HG03175 (cell line): ENCODE data around the gene SARDH.
"Not testable (repeated sequence)": the region's sequence is repeated elsewhere in the genome, so short reads cannot be mapped to it uniquely, and the experiment has no call there.

ENCODE experiments used
- ATAC-seq: cut with Tn5 transposase; IDR thresholded peaks from one replicate; pipeline ENCODE4 v1.9.1; 2021; ENCODE audit warnings: mild to moderate bottlenecking, moderate library complexity; ENCODE audit not compliant: unreplicated experiment

SARDH gene

DNA sequence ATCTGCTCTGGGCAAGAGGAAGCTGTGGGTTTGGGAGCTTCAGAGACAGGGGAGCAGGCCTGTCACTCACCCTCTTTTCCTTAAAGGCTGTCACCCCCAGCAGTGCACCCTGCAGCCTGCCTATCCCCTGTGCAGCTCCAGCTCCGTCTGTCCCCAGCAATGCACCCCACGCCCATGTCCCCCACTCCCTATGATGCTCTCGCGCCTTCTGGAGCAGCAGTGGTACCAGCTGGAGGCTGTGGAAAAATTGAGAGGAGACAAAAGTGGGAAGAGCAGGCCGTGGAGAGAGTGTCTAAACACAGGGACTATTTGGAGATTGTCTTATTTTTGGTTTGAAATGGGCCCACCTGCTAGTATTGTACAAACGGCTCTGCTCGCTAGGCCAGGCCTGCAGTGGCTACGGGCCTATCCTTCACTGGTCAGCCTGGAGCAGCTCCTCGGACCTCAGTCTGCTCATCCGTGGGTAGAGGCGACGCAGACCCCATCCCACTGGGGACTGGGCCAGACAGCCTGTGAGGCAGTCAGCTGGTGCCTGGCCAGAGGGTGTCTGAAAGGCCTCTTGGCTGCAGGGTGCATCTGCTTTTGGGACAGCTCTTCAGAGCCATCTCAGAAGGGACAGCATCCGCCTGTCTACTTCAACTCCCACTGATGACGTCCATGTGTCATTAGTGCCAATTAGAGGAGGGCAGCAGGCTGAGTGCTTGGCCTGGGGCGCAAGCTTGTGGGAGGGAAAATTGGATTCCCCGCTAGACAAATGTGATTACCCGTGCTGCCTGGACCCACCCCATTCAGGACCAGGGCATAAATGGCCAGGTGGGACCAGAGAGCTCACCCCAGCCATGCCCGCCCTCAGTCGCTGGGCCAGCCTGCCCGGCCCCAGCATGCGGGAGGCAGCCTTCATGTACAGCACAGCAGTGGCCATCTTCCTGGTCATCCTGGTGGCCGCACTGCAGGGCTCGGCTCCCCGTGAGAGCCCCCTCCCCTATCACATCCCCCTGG, 102.3 kb downstream of the SARDH start, which contains the start of gene DBH:
TSS of gene DBH (plus strand) at position 831 of the 999 bp plus-strand sequence. CDS start at position 840, 9 bp downstream.
- ATAC-seq, result no peak

DNA sequence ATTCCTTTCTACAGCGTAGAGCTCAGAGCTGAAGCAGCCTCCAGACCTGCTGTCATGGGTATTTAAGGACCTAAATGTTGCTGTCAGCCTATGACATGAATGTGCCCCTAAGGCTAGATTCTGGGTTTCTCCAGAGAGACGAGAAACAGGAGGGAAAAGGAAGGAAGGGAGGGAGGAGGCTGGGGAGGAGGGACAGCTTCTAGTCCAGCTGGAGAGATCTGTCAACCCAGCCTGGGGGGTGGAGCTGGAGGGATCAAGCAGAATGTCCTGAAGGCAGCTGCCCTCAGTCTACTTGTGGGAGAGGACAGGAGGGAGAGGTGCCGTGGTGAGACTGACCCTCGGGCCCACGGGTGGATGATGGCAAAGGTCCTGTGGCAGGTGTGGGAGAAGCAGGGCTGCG, 103.1 kb downstream of the SARDH start:
- no peak for ATAC-seq

DNA sequence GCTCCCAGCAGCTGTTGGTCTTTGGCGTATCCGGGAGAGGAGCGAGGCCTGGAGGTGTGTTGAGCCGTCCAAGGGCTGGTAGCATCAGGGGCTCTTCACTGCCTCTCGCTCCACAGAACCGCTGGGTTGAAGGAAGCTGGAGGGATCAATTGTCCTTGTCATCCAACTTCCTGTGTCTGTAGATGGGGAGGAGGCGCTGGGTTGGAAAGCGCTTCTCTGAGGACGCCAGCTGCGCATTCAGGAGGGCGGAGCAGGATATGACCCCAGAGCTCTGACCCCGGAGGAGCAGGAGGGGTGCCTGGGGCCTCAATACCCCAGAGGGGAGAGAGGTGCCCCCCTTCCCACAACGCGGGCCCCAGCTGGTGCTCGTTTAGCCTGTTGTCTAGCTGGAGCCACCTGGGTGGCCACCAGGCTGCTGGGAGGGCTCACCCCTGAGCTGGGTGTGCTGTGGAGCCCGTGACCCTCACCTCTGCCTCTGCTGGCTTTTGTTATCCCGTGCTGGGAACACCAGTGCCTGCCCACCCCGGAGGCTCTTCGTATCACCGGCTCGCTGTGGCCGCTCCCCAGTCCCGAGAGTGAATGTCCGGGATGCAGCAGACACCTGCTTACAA, 104.0 kb downstream of the SARDH start:
- ATAC-seq, result no peak

DNA sequence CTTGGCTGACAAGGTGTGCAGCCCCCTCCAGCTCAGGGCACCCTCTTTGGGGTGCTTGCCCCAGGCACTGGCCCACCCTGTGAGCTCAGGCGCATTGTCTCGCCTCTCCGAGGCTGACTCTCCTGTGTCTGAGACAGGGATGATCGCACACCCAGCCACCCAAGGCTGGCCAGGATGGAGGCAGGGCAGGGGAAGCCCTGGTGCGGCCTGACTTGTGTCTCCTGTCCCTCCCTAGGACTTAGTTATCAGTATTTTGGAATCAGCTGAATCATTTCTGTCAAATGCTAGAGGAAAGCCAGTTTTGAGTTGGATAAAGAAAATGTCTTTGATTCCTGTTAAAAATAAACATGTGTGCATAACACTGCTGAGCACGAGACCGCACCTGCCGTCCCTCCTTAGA, 104.5 kb downstream of the SARDH start:
- no peak for ATAC-seq

GRCh38 chr9:133632806-133633680, 105.1 kb downstream of the SARDH start:
- no peak for ATAC-seq

GRCh38 chr9:133631111-133631510, 107.0 kb downstream of the SARDH start:
- no peak for ATAC-seq

DNA sequence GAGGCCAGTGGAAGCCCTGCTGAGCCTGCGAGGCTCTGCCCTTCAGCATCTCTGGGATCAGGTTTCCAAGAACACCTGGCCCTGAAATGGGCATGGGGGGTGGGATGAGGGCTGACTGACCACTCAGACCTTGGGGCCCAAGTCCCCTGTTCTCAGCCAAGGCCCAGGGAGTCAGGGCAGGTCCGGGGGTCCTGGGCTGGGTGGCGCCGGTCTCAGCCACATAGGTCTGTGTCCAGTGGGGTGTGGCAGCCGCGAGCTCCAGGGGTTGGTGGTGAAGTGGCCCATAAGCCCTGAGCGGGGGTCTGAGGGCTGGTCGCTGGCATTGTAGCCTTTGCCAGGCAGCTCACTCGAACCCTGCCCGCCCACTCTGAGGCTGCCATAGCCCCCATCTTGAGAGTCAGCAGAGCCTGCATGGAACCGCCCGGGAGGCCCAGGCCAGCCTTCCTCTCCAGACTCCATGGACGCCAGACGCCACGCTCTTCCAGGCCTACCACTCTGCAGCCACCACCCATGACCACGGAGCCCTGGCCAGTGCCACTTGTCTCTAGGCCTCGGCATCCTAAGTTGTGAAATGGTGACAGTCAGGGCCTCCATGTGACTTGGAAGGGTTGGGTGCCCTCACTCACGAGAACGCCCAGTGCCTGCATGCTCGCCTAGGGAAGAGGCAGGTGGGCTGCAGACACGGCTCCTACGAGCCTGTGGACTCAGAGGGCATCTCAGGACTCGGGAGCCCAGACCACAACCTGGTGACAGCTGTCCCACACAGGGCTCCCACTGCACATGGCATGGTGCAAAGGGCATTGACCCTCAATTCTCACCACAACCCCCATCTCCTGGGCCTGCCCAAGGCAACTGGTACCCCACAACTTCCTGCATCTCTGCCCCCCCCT, 108.7 kb downstream of the SARDH start:
- ATAC-seq, result no peak

DNA sequence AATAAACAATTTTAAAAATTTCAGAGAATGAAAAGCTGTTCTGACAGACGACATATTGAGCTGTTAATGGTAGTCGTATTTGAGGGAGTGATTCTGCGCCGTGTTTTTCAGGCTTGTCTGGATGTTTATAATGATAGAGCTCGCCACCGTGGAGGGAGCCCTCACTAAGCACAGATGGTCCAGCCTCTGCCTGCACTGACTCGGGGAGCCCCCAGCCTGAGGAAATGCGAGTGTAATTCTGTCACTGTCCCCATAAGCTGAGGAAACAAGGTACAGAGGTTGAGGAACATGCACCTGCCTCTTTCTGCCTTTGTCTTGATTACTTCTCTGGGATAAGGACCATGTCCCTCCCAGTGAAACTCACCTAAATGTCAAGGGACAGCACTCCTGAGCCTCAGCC, 109.4 kb downstream of the SARDH start:
- no peak for ATAC-seq

GRCh38 chr9:133627341-133627740, 110.8 kb downstream of the SARDH start:
- ATAC-seq, result no peak

- ATAC-seq, result not testable (repeated sequence)
Measured at GRCh38 chr9:133626008-133626407, 112.1 kb downstream of the SARDH start.

DNA sequence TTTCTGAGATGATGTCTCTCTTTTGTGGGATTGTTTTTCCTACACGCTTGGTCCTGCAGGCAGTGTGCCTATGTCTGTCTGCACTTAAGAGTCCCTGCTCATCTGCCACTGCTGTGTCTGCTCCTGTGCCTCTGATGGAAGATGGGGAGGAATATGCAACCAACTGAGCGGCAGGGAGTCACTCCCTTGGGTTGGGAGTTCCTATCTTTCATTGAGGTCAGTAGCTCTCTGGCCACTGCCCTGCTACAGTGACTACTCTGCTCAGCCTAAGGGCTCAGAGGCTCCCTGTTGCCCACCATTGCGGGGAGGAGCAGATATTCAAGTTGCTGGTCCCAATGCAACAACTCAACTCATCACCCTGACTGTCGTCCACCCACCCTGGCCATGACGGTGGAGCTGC, 115.6 kb downstream of the SARDH start:
- no peak for ATAC-seq

GRCh38 chr9:133621725-133622267, 116.4 kb downstream of the SARDH start:
- ATAC-seq, result no peak

- no peak for ATAC-seq
Measured at GRCh38 chr9:133619791-133620190, 118.4 kb downstream of the SARDH start.

DNA sequence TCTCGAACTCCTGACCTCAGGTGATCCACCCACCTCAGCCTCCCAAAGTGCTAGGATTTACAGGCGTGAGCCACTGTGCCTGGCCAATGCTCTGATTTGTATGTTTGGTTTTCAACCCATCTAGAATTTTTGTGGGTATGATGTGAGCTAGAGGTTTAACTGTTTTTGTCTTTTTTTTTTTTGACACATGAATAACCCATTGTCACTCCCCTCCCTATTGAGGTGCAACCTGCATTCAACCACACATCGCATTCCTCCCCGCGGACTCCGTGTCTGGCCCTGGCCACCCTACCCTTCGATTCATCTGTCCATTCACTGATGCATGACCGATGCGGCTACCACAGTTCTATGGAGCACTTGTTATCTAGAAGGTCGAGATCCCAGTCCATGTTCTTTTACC, 119.4 kb downstream of the SARDH start:
- ATAC-seq, result no peak

DNA sequence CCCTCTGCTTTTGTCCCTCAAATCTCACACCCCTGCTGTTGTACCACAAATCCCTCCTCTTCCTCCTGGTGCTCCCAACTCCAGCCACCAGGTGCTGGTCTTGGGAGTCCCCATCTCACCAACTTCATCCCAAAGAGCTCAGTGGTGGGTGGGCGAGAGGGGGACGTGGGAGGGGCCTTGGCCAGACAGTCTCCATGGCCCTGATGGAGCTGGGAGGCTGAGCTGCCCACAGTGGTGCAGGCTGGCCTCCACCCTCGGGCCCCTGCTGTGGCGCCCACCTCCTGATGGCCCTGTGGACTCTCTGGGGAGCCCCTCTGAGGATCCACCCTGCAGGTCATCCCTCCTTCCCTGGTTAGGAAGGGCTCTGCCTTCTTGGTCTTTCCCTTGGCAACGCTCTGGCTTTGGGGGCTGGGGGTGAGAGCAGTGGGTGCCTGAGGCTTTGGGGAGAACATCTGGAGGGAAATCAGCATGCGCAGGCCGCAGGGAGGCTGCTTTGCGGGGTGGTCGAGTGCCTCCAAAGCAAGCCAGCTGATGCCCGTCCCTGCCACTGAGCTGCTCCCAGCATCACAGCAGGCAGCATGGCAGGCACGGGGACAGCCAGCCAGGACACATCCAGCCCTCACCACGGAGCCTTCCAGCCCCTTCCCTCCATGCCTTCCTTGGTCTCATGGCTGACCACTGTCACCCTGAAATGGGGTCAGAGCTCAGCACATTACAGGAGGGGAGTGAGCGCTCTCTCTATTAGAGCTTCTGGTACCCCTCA, 121.3 kb downstream of the SARDH start:
- no peak for ATAC-seq

DNA sequence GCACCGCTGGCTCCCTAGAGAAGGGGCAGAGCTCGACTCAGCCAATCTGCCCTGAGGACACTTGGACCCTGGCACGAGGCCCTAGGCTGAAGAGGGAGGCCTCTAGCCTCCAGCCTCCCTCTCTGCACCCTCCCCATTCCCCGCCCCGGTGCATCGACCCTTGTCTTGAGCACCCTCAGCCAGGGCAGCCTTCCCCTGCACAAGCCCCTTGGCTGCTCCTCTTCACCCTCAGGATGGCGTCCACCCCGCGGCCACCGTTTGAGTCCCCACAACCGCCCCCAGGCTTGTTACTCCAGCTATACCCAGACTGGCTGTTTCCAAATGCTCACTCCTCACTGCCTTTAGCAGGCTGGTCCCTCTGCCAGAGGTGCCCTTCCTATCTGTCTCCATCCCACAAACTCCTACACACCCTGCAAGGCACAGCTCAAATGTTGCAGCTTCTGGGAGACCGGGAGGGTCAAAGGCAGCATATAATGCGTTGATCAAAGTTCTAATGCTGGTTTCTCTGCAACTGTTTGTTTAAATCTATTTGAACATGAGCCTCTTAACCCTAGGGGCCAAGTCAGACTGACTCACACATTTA, 122.5 kb downstream of the SARDH start:
- no peak for ATAC-seq

GRCh38 chr9:133615186-133615585, 123.0 kb downstream of the SARDH start:
- no peak for ATAC-seq

GRCh38 chr9:133614678-133615077, 123.5 kb downstream of the SARDH start:
- no peak for ATAC-seq

GRCh38 chr9:133614056-133614455, 124.1 kb downstream of the SARDH start:
- ATAC-seq, result no peak
